PC-9 (cell line): ENCODE data around the gene CCDC117. TPM values are rescaled to one million over a fixed set of nuclear protein-coding genes. Genes with fewer than 3 reads are reported as not detected.

Experiments
- BruUV-seq: library from RNA; stranded (reverse); fragments of 400-500 nt; replicated peaks from 2 replicates; lab custom pipeline; 2021; lab: Mats Ljungman, UMichigan
- CTCF ChIA-PET: fragments of 300-600 bp; sonication (Branson Sonifier 250); formaldehyde crosslinking; loops from one replicate; lab custom pipeline; 2022; ENCODE audit warnings: antibody characterized with exemption; lab: Charles Lee
- POLR2A ChIA-PET: fragments of 300-600 bp; sonication (Branson Sonifier 250); formaldehyde crosslinking; loops from one replicate; lab custom pipeline; 2022; ENCODE audit warnings: antibody characterized with exemption; ENCODE audit not compliant: unreplicated experiment; lab: Charles Lee
- DNase-seq, 2 experiments: peaks; one replicate each; pipeline versions ENCODE4 v3.0.0 to v3.0.0-alpha.2; 2015 to 2022; ENCODE audit warnings: mixed read lengths in 1 of 2
- H2AFZ ChIP-seq: fragments of 200-600 bp; sonication (generic); 2 replicates; pipeline ENCODE4 v1.8.1; 2017; ENCODE audit warnings: antibody characterized with exemption
- H3F3A ChIP-seq: fragments of 200-600 bp; sonication (generic); 2 replicates; pipeline ENCODE4 v1.8.1; 2017; ENCODE audit warnings: antibody characterized with exemption, mild to moderate bottlenecking, low read depth; ENCODE audit not compliant: insufficient read depth
- H3K27ac ChIP-seq: fragments of 200-600 bp; sonication (generic); 2 replicates; pipeline ENCODE4 v1.6.1; 2016; ENCODE audit warnings: mixed run types
- H3K27me3 ChIP-seq: fragments of 200-600 bp; sonication (generic); 2 replicates; pipeline ENCODE4 v1.6.1; 2016; ENCODE audit warnings: low read depth, mixed run types; ENCODE audit not compliant: insufficient read depth
- H3K36me3 ChIP-seq: fragments of 200-600 bp; sonication (generic); 2 replicates; pipeline ENCODE4 v1.6.1; 2016; ENCODE audit warnings: low read depth, mixed run types
- H3K4me1 ChIP-seq: fragments of 200-600 bp; sonication (generic); replicated peaks from 2 replicates; pipeline ENCODE4 v1.6.1; 2016; ENCODE audit warnings: mixed run types; ENCODE audit not compliant: insufficient read depth
- H3K4me2 ChIP-seq: fragments of 200-600 bp; sonication (generic); 2 replicates; pipeline ENCODE4 v1.6.1; 2017; ENCODE audit warnings: mixed run types
- H3K4me3 ChIP-seq: fragments of 200-600 bp; sonication (generic); 2 replicates; pipeline ENCODE4 v1.6.1; 2016; ENCODE audit warnings: mixed run types
- H3K79me2 ChIP-seq: fragments of 200-600 bp; sonication (generic); 2 replicates; pipeline ENCODE4 v1.6.1; 2017; ENCODE audit warnings: low read depth, mixed run types
- H3K9me2 ChIP-seq: fragments of 200-600 bp; sonication (generic); 2 replicates; pipeline ENCODE4 v1.8.1; 2017; ENCODE audit warnings: mild to moderate bottlenecking; ENCODE audit not compliant: insufficient read depth
- H3K9me3 ChIP-seq: fragments of 200-600 bp; sonication (generic); 2 replicates; pipeline ENCODE4 v1.8.1; 2016; ENCODE audit warnings: low read depth; ENCODE audit not compliant: insufficient read depth
- H4K20me1 ChIP-seq: fragments of 200-600 bp; sonication (generic); 2 replicates; pipeline ENCODE4 v1.8.1; 2017; ENCODE audit not compliant: insufficient read depth
- EZH2 ChIP-seq: fragments of 200-600 bp; sonication (generic); IDR thresholded peaks from 2 replicates; pipeline ENCODE4 v1.8.0; 2017; ENCODE audit warnings: antibody characterized with exemption, low read depth
- intact Hi-C: fragments of 100-400 bp; cut with micrococcal nuclease; formaldehyde crosslinking; loops from one replicate; pipeline ENCODE4 v1.10.0; 2022; ENCODE audit not compliant: unreplicated experiment
- total RNA-seq: library from RNA; stranded (reverse); gene quantifications from 2 replicates; pipeline ENCODE4 v1.2.3, GENCODE V29; 2021
- TF ChIP-seq, protein P1 (sequence below): fragments of 200-600 bp; sonication (generic); conservative IDR thresholded peaks from 2 replicates; pipeline ENCODE4 v1.6.1; 2017; ENCODE audit warnings: mixed run types, antibody characterized with exemption, mild to moderate bottlenecking, moderate library complexity

CCDC117 gene
- total RNA-seq, 1 experiment from 2014 or later: 11.4 TPM

DNA sequence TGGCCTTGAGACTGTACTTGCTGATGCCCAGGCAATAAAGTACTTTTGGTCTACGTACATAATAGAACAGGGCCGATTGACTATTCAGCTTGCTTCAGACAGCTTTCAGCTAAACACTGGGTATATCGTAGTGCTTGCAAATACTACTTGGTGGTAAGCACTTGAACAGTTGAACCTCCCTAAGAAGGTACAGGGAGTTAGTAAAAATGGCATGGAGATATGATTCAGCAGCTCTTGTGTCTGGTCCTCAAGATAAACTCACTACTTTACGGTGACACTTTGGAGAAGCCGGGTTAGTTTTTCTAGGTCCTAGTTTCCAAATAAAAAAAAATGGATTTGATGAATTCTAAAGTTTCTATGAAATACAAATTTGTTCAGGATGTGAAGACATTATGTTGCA is 7.3 kb downstream of the CCDC117 start:
- no TSS peak for BruUV-seq
- intact Hi-C loops: no loop called here
- Histone ChIP-seq H3K36me3 (peaks cover 21% of the 10 kb centered on the region), H3K4me3 (no peak overlapping the region), H3K9me2 (no peaks in the 10 kb centered on the region), H3K4me1 (no peaks in the 10 kb centered on the region), H4K20me1 (no peaks in the 10 kb centered on the region), H3K27ac (no peak overlapping the region), H3K79me2 (peaks cover 32% of the 10 kb centered on the region), H3K4me2 (no peak overlapping the region), H2AFZ (no peak overlapping the region), H3F3A (no peaks in the 10 kb centered on the region; the same call in 1 of the 2 replicates), H3K9me3 (no peaks in the 10 kb centered on the region), H3K27me3 (no peaks in the 10 kb centered on the region)
- ChIA-PET CTCF (interaction anchor here (0.6 kb wide), 1 partner anchor 710 kb away, joined by 6 read pairs; no protein-coding TSS in a partner anchor), POLR2A (no interaction called here)
- TF ChIP-seq, protein P1, sequence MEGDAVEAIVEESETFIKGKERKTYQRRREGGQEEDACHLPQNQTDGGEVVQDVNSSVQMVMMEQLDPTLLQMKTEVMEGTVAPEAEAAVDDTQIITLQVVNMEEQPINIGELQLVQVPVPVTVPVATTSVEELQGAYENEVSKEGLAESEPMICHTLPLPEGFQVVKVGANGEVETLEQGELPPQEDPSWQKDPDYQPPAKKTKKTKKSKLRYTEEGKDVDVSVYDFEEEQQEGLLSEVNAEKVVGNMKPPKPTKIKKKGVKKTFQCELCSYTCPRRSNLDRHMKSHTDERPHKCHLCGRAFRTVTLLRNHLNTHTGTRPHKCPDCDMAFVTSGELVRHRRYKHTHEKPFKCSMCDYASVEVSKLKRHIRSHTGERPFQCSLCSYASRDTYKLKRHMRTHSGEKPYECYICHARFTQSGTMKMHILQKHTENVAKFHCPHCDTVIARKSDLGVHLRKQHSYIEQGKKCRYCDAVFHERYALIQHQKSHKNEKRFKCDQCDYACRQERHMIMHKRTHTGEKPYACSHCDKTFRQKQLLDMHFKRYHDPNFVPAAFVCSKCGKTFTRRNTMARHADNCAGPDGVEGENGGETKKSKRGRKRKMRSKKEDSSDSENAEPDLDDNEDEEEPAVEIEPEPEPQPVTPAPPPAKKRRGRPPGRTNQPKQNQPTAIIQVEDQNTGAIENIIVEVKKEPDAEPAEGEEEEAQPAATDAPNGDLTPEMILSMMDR: no peak
- no peak for TF ChIP-seq EZH2
- no peak for DNase-seq

DNA sequence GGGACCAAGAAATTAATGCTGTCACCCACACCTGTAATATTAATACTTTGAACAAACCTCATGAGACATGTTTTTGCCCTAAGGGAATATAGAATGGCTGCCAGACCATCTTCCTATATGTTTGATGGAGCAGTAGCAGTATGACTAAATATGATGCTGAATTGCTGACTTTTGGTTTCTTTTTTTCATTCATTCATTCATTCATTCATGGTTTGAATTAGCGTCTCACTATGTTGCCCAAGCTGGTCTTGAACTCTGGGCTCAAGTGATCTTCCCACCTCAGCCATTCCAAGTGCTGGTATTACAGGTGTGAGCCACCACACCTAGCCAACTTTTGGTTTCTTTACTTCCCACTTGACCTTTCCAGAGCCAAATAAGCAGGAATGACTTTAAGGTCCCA is 7.8 kb downstream of the CCDC117 start:
- H3K36me3 ChIP-seq: peaks cover 19% of the 10 kb centered on the region
- H3K27ac ChIP-seq: no peak overlapping the region
- H3F3A ChIP-seq: no peaks in the 10 kb centered on the region; the same call in 1 of the 2 replicates
- ChIA-PET POLR2A (no interaction called here), CTCF (no interaction called here)
- intact Hi-C loops: no loop called here
- BruUV-seq: no TSS peak
- no peaks in the 10 kb centered on the region for H3K9me2 ChIP-seq
- no peaks in the 10 kb centered on the region for H4K20me1 ChIP-seq
- TF ChIP-seq, protein P1: no peak
- TF ChIP-seq EZH2: no peak
- H3K9me3 ChIP-seq: no peaks in the 10 kb centered on the region
- no peaks in the 10 kb centered on the region for H3K27me3 ChIP-seq
- H3K4me3 ChIP-seq: no peak overlapping the region
- peaks cover 27% of the 10 kb centered on the region for H3K79me2 ChIP-seq
- H2AFZ ChIP-seq: no peak overlapping the region
- no peak for DNase-seq
- no peaks in the 10 kb centered on the region for H3K4me1 ChIP-seq
- no peak overlapping the region for H3K4me2 ChIP-seq

DNA sequence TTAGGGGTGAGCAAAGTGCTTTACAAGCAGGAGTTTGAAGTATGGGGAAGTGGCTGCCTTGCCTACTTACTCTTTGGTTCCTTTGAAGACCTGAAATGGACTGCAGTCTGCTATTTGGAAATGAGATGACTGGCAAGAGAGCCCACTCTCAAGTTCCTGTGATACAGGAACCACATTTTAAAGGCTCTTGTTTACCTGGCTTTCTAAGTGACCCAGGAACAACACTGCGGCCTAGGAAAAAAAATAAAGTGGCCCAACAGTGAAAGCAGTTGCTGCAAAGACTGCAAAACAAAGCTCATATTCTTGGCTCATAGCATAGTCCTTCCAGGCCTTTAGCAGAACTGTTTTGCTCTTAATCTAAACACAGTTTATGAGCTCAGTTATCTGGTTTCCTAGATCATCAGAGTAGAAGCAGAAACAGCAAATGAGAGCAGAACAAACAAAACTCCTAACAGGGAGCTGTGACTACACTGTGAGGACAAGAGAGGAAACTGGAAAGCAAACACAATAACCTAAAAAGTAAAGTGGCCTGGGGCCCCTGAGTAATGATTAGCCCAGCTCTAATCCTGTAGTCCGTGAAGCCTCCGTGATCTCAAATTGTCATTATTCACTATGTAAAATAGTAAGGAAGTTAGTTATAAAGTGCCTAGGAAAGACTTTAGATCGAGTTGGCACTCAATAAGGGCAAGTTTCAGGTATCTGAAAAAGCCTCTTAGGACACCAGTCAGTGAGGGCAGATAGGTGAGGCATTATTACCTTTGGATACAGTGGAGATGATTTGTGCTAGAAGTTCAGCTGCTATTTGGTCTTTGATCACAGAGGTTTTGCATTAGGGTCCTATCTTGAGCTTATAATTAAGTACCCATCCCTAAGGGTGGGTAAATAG is 11.5 kb downstream of the CCDC117 start:
- Histone ChIP-seq H3F3A (peaks cover 2% of the 10 kb centered on the region; the same call in 1 of the 2 replicates), H3K27ac (no peak overlapping the region), H2AFZ (no peak overlapping the region), H4K20me1 (no peaks in the 10 kb centered on the region), H3K27me3 (no peaks in the 10 kb centered on the region), H3K9me2 (no peaks in the 10 kb centered on the region), H3K79me2 (no peaks in the 10 kb centered on the region; the same call in 1 of the 2 replicates), H3K4me2 (no peak overlapping the region), H3K36me3 (peaks cover 24% of the 10 kb centered on the region; the same call in 1 of the 2 replicates), H3K4me3 (no peak overlapping the region), H3K4me1 (no peaks in the 10 kb centered on the region), H3K9me3 (no peaks in the 10 kb centered on the region)
- CTCF ChIA-PET: no interaction called here
- DNase-seq: no peak
- TF ChIP-seq EZH2: no peak
- TF ChIP-seq, protein P1: no peak
- intact Hi-C loops: no loop called here
- BruUV-seq: no TSS peak
- POLR2A ChIA-PET: no interaction called here
